GM19035 (cell line): ENCODE results near the gene SPINDOC.
"Not testable (repeated sequence)": the region's sequence is repeated elsewhere in the genome, so short reads cannot be mapped to it uniquely, and the experiment has no call there.

Experiments
- ATAC-seq: cut with Tn5 transposase; IDR thresholded peaks from one replicate; pipeline ENCODE4 v1.9.1; 2021; ENCODE audit not compliant: unreplicated experiment

The SPINDOC gene, protein sequence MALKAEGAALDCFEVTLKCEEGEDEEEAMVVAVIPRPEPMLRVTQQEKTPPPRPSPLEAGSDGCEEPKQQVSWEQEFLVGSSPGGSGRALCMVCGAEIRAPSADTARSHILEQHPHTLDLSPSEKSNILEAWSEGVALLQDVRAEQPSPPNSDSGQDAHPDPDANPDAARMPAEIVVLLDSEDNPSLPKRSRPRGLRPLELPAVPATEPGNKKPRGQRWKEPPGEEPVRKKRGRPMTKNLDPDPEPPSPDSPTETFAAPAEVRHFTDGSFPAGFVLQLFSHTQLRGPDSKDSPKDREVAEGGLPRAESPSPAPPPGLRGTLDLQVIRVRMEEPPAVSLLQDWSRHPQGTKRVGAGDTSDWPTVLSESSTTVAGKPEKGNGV

DNA sequence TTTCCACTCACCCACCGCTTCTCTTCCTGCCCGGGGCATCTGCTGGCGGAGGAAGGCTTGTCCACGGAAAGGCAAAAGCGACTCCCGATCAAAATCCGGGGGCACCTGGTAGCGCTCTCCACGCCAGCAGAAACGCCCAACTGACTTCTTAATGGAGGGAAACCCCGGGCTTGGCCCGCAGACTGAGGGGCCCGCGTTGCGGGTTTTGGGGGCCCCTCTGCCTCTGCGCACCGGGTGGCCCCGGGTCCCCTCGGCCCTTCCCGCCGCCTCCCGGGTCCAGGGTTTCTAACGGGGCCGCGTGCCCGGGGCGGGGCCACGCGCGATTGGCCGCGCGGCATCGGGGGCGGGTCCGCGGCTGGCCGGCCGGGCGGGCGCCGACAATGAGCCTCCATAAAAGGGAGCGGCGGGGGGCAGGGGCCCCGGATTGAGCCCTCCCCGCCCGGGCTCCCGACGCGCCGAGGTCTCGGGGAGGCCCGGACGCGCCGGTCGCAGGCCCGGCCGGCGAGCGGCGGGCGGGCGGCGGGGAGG is at the start of gene SPINDOC:
TSS of gene SPINDOC (plus strand) at position 422 of the 528 bp plus-strand sequence. CDS start 231 bp downstream, outside the sequence.
- ATAC-seq: peak; percentile 73

DNA sequence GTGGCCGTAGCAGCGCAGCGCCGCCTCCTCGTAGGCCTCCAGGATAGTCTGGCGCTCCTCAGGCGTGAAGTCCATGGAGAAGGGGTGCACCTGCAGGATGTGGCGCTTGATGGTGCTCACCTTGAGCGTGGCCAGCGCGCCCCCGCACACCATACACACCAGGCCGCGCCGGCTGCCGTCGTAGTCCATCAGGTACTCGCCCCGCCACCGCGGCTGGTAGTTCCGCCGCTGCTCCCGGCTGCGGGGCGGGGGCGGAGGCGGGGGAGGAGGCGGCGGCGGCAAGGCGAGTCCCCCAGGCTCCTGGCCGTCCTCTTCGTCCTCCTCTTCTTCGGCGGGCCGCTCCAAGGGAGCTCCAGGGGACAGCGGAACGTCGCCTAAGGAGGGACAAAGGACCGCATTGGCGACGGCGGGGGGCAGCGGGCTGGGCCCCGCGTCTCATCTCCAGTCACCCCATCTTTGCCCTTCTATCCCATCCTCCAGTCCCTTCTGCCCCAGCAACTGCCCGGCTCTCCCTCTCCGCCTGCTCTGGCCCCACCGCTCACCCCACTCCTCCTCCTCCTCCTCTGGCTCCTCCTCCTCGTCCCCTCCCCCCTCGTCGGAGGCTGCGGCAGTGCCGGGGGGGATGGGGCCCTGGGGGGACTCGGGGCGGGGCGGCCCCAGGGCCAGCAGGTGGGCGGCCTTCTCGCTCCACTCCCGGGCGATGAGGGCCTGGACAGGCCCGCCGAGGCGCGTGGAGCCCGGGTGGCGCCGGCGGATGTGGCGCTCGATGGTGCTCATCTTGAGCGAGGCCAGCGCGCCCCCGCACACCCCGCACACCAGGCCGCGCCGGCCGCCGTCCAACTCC is 49.5 kb upstream of the SPINDOC start:
- no peak for ATAC-seq

DNA sequence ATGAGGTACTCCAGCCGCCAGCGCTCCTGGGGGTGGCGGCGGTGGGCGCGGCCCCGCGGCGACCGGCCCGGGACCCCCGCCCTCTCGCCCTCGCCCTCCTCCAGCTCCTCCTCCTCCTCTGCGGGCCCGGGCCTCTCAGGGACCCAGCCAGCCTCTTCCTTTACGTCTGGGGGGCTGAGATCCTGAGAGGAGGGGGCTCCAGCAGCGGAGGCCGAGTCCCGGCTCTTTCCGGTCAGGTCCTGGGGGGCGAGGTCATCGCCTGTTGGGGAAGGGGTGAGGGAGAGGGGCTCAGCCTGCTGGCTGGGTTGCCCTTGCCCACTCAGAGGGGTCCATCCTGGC is 48.9 kb upstream of the SPINDOC start:
- no peak for ATAC-seq

DNA sequence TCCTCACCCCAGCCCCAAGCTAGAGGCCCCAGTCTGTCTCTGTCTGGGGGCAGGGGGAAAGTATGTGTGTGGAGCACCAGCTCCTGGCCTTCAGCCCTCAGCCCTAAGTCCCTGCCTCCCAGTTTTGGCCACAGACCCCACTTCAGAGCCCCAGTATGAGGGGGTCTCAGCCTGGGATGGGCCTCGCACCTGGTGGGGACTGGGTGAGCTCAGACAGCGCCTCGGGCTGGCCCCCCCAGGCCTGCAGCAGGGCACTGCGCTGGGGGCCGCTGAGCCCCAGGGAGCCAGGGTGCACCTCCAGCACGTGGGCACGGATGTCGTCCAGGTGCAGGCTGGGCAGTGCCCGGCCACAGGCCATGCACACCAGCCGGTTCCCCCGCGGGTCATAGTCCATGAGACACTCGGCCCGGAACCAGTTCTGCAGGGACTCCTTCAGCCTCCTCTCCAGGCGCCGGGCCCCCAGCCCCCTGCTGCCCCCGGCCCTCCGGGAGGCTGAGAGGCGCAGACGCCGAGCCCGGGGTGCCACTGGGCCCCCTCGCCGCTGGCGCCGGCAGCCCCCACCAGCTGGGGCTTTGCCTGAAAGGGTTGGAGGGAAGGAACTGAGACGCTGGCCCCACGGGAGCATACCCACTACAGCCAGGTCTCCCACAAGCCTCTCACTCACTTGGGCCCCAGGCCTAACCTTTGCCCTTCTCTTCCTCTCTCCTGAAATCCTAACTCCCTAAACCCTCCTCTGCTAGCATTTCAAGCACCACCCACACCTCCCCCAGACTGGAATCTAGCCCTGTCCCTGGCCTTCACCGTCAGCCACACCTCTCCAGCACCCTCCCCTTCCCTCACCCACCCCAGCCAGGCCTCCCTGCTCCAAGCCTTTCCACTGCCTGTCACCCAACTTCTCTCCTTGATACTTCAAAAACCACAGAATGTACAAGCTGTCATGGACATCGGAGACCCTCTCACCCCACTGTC is 48.3 kb upstream of the SPINDOC start:
- ATAC-seq: no peak

DNA sequence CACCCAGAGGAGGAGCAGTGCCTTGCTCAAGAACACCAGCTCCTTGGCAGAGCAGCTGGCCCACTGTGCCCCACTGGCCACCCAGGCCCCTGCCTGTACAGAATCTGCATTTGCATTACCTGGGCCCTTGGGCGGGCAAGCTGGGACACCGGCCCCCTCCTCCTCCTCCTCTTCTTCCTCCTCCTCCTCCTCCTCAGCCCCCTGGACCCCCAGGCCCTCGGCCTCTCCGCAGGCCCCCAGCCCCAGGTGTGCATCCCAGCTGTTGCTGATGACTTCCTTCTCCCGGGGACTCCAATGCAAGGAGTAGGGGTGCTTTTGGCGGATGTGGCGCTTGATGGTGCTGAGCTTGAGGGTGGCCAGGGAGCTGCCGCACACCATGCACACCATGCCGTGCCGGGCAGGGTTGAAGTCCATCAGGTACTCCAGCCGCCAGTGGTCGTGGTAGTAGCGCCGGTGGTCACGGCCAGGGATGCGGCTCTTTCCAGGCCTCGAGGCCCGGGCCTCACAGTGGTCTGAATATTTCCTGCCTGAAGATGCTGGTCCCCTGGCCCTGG is 47.5 kb upstream of the SPINDOC start:
- no peak for ATAC-seq

DNA sequence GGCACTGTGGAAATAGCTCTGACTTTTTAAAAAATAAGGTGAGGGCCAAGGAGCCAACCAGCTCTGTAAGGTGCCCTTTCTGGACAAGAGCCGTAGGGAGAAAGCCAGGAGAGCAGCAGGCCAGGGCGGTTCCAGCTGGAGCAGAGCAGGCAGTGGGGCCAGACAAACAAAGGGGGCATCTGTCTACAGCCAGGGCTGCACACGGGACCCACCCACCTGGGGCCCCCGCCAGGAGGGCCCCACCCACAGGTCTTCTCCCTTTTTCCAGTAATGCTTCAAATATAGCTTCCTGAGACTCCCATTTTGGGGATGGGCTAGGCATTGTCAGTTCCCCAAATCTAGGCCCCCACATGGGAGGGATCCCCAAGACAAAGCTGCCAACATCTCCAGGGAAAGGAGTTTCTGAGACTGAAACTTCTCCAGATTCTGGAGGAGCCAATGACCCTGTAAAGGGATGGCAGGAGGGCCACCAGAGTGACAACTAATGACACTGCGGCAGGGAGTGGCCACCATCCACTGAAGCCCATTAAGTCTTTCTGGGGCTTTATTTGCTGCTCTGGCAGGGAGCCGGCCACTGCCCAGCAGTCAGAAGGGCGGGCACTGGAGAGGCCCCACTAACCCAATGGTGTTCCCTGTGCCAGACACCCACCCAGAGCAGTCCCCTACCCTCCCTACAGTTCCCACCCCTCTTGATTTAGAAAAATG is 46.6 kb upstream of the SPINDOC start:
- no peak for ATAC-seq

DNA sequence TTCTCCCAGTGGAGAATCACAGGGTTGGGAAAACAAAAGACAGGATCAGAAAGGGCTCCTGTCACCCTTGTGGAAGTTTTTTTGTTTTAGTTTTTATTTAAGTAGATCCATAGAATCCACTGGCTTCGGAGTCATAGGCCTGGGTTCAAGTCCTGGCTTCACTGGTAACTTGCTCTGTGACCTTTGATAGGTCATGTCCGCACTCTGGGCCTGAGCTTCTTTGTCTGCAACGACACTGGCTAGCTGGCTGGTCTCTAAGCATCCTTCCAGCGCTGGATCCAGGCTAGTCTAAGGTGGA is 46.0 kb upstream of the SPINDOC start:
- ATAC-seq: no peak

DNA sequence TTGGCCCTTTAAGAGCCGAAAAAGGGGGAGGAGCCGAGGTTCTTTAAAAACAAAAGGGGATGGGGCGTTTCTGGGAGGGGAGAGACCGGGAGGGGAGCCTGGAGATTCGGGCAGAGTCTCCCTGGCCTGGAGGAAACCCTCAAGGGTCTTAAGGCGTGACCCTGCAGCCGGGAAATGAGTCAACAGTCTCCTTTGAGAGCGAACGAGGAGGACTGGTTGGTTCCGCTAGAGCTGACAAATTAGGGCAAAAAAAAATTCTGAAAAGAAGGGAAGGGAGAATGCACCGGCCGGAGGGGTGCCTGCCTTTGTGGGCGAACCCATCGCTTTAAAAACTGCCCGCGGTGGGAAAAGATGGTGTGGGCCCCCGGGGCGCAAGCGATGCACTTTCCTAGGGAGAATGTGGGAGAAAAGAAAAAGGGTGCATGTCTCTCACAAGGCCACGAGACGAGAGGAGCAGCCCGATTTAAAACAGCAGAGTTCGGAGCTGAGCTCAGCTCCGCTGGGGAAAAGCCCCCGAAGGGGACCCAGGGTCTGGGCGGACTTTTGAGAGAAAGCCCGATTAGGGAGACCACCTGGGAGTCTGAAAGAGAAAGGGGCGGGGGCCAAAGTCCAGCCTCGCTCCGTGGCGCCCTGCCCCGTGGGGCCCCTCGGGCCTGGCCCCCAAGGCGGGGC is 45.6 kb upstream of the SPINDOC start:
- ATAC-seq: no peak

DNA sequence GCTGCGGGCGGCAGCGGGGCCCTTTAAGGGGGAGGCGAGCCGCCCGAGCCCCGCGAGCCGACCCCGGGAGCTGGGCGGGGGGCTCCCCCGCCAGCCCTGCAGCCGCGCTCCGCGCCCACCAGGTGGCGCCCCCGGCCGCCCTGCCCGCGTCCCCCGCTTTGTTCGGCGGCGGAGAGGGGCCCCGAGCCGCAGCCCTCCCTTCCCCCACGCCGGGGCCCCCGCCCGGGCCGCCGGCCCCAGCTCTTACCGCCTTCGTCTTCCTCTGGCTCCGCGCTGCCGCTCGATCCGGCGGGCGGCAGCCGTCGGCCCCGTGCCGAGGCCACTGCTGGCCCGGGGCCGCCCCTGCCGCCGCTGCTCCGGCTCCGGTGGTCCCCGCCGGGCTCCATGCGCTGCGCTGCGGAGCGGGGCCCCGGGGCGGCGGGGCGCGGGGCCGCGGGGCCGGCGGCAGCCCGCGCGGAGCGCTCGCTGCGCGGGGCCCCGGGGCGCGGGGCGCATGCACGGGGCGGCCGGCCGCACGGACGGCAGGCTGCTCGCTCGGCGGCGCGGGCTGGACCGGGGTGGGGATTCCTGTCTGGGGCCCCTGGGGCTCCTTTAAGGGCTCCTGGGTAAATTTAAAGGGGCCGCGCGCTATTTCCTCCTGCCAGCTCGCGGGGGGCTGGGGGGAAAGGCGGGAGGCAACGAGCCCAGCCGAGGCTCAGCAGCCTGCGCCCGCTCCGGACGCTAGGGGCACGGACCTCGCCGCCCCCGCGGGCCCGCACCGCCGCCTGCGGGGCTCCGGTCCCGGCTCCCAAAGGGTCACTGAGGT is 44.8 kb upstream of the SPINDOC start, which contains the start of gene ZFTA:
TSS of gene ZFTA (minus strand) at position 539 of the 805 bp plus-strand sequence. CDS start at position 386, 153 bp downstream.
- ATAC-seq: peak; percentile 52

DNA sequence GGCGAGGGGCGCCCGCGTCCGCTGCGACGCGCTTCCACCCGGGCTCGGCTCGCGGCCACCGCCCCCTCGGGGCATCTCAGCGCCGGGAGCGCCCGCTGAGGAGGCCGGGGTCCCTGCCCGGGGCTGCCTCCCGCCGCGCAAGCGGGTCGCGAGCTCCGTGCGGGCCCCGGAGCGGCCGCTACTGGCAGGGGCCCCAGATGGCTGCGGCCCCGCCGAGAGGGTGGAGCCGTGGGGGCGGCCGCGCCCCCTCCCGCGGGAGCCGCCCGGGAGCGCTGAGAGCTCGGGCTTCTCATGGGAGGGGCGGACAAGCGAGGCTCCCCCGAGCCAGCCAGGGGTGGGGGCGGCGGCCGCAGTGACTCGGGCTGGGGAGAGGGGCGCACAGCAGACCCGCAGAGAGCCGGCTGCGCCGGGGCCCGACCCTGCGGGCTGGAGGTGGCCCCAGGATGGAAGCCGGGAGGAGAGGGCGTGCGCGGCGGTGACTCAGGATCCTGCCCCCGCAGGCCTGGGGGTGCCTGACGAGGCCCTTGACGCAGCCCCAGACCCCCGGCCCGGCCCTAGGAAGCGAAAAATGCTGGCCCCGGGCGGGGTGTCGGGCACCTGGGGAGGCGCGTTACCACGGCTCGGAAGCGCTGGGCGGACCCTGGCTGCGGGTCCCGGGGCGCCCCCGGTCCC is 44.1 kb upstream of the SPINDOC start:
- peak; percentile 41 for ATAC-seq

DNA sequence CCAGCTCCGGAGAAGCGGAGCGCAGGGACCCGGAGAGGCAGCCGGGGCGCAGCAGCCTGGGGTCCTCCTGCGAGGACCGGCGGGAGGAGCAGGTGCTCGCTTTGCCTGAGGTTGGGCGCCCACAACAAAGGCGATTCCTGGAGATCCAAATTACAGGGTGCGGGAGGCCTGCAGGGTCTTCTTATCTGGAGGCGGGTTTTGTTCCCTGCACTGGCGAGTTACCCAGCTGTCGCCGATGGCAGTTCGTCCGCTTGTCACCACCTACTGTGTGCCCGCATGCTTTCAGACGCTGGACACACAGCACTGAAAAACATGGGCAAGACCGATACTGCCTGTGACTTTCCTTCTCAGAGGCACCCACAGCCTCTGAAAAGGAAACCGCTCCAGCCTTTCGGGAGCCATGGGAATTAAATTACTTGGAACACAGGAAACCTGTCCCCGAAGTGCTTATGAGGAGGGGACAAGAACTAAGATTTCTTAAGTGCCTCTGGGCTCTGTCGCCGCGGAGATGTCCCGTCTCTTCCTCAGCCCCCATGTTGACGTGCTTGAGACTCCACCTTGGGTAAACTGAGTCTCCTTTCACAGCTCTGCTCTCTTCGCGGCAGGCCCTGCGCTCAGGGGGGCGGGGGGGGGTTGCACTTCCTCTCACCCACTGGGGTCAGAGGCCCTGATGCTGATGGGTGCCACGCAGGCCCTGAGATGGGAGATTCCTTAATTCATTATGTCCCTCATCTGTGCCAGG is 43.4 kb upstream of the SPINDOC start:
- ATAC-seq: no peak

DNA sequence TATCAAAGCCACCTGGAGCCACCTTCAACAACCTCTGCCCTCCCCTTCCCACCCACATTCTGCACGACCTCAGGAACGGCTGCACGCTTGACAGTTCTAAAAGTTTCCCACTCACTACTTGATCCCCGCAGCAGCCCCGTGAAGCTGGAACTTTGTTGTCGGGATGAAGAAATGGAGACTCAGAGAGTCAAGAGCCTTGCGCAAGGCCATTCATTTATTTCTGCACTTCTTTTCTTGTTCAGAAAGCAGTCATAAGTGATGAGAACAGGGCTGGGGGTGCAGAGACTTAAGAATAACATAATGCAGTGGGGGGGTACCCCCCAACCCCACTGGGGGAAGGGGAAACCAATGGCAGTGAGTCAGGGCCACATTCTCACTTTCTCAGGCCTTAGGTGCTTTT is 42.5 kb upstream of the SPINDOC start:
- no peak for ATAC-seq

DNA sequence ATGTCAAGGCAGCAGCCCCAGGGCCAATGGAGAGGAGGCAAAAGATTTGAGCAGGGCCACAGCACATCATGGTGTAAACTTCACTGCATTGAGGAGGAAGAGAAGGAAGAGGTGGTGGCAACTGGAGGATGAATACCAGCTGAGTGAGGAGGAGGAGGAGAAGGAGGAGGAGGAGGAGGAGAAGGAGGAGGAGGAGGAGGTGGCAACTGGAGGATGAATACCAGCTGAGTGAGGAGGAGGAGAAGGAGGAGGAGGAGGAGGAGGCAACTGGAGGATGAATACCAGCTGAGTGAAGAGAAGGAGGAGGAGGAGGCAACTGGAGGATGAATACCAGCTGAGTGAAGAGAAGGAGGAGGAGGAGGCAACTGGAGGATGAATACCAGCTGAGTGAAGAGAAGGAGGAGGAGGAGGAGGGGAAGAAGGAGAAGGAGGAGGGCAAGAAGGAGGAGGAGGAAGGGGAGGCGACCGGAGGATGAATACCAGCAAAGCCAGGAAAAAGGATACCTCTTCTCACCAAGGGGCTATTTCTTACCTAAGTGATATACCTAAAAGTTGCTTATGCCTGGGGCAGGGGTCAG is 41.4 kb upstream of the SPINDOC start:
- ATAC-seq: not testable (repeated sequence)

DNA sequence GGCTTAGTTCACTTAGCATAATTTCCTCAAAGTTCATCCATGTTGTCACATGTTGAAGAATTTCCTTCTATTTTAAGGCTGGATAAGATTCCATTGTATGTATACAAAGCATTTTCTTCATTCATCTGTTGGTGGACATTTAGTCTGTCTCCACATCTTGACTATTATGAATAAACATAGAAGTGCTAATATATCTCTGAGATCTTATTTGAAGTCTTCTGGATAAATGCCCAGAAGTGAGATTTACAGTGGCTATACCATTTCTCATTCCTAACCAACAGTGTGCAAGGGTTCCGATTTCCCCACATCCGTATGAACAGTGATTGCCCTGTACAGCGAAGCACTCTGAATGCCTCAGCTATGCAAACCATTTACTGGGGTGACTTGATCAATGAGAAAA is 38.1 kb upstream of the SPINDOC start:
- ATAC-seq: no peak

DNA sequence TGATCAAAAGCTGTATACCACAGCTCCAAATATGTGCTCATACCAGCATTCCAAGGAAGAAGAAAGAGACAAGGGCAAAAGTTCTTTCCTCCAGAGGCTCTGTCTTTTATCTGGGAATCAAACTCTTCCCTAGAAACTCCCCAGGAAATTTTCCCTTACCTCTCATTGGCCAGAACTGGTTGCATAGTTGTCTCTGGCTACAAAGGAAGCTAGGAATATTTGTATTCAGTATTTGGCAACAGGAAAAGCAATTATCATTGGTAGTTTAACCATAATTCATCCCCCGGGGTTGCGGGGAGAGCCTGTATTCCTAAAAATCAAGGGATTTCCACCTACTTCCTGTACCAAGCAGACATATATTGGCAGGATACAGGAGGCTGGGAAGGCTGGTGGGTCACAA is 34.2 kb upstream of the SPINDOC start:
- ATAC-seq: no peak

DNA sequence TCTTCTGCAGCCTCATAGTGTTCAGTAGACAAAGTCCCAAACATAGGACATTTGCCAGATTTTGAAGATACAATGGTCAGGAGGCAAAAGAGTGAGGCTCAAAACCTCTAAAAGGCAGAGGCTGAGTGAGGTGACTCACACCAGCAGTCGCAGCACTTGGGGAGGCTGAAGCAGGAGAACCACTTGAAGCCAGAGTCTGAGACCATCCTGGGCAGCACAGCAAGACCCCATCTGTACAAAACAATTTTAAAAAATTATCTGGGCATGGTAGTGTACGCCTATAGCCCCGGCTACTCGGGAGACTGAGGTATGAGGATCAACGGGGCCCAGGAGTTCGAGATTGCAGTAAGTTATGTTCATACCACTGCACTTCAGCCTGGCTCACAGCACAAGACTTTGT is 30.5 kb upstream of the SPINDOC start:
- ATAC-seq: no peak
